HL-60/S4 treated with retinoic acid at 250 ng/mL for 4 days and 3 days (cell line): Measurements from ENCODE around the gene FAM167B.
"Not testable (repeated sequence)": the region's sequence is repeated elsewhere in the genome, so short reads cannot be mapped to it uniquely, and the experiment has no call there.

Experiments
- in situ Hi-C: fragments of 300-500 bp; cut with MboI; formaldehyde crosslinking; loops from 2 replicates; pipeline ENCODE4 v1.7.0; 2022; ENCODE audit warnings: low sequenced_read_pairs

Gene FAM167B

DNA sequence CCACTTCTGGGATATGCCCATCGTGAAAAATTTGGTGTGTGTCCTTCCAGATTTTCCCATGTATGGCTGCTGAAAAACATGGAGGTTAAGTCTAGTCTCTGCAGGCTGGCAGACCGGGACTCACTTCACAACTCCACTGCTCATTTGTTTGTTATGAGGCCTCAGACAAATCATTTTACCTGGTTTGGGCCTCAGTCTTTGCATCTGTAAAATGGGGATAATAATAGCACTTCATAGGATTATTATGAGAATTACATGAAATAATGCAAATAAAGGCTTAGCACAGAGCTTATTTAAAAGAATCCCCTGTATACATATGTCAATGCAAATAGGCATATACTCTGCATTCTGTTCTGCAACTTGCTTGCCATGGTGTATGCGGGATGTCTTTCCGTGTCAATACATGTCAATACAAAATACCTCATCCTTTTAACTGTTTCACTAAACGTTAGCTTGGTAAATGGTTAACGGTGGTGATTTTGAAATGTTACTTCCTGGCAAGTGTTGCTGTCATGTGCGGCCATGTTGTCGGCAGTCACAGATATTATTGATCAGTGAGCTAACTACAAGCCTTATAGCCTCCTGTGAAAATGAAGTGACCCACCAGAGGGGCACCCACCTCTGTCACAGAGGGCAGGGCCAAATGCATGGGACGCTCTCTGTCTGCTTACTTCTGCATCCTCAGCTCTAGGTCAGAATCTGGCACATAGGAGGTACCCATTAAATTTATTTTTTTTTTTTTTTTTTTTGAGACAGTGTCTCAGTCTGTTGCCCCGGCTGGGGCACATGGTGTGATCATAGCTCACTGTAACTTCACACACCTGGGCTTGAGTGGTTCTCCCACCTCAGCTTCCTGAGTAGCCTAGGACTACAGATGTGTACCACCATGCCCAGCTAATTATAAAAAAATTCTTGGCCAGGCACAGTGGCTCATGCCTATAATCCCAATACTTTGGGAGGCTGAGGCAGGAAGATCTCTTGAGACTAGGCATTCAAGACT is 8.3 kb downstream of the FAM167B start:
- in situ Hi-C loops, result no loop called here

- in situ Hi-C loops, result no loop called here
These were observed 9.6 kb downstream of the FAM167B start for GRCh38 chr1:32256473-32257226.

- in situ Hi-C loops, result no loop called here
These were observed 10.1 kb downstream of the FAM167B start for GRCh38 chr1:32257227-32257508.

GRCh38 chr1:32263236-32263593 is 16.2 kb downstream of the FAM167B start:
- in situ Hi-C loops, result not testable (repeated sequence)

DNA sequence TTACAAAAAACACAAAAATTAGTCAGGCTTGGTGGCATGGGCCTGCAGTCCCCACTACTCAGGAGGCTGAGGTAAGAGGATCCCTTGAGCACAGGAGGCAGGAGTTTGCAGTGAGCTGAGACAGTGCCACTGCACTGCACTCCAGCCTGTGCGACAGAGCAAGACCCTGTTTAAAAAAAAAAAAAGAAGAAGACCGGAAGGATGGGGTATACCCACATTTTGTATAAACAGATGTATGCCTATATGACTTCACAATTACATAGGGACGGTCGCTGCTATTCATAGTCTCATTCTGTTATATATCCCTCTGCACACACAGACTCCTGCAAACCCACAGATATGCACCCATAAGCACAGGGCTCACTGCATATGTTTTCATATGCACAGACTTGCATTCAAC is 16.7 kb downstream of the FAM167B start:
- in situ Hi-C loops, result no loop called here

- in situ Hi-C loops, result no loop called here
These were observed 18.8 kb downstream of the FAM167B start for GRCh38 chr1:32265846-32266245.

- in situ Hi-C loops, result no loop called here
These were observed 20.0 kb downstream of the FAM167B start for GRCh38 chr1:32266921-32267591.

GRCh38 chr1:32269744-32270143 is 22.7 kb downstream of the FAM167B start:
- in situ Hi-C loops, result no loop called here

DNA sequence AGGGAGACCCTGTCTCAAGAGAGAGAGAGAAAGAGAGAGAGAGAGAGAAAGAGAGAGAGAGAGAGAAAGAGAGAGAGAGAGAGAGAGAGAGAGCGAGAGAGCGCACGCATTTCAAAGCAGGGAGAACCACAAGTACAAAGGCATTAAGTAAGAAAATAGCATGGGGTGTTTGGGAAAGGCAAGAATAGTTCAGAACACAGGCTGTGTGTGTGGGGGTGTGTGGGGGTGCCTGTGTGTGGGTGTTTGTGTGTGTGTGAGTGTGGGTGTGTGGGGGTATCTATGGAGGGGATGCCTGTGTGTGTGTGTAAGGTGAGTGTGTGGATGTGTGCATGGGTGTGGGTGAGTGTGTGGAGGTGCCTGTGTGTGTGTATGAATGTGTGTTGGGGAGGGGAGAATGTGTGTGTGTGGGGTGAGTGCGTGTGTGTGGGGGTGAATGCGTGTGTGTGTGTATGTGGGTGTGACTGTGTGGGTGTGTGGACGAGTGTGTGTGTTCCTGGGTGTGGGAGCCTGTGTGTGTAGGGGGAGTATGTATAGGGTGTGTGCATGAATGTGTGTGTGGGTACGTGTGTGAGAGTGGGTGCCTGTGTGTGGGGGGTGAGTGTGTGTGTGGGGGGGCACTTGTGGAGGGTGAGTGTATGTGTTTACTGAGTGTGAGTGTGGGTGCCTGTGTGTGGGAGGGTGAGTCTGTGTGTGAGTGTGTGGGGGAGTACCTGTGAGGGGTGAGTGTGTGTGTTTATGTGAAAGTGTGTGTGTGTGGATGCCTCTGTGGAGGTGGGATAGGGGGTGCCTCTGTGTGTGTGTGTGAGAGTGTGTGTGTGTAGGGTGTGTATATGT is 25.8 kb downstream of the FAM167B start:
- in situ Hi-C loops, result no loop called here

GRCh38 chr1:32273391-32274208 is 26.6 kb downstream of the FAM167B start:
- in situ Hi-C loops, result no loop called here

- in situ Hi-C loops, result no loop called here
These were observed 27.8 kb downstream of the FAM167B start for GRCh38 chr1:32274646-32275340.

GRCh38 chr1:32275424-32275823 is 28.4 kb downstream of the FAM167B start:
- in situ Hi-C loops, result no loop called here

DNA sequence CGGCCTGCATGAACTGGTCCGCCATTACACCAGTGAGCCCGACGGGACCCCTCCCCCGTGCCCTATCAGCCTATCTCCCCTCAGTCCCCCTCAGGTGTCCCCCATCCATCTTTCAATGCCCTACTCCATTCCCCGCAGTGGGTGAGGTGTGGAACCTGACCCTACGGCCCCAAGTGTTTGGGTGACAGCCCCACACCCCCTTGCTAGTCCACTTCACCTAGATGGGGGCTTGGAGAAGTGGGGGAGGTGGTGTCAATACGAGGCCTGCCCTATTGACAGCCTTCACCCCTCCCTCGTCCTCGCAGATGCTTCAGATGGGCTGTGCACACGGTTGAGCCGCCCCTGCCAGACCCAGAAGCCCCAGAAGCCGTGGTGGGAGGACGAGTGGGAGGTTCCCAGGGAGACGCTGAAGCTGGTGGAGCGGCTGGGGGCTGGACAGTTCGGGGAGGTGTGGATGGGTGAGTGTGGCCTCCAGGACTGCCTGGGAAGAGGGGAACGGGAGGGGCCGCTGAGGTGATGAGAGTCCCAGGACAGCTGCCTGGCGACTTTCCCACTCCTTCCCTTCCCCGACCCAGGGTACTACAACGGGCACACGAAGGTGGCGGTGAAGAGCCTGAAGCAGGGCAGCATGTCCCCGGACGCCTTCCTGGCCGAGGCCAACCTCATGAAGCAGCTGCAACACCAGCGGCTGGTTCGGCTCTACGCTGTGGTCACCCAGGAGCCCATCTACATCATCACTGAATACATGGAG is 29.2 kb downstream of the FAM167B start:
- in situ Hi-C loops, result no loop called here

DNA sequence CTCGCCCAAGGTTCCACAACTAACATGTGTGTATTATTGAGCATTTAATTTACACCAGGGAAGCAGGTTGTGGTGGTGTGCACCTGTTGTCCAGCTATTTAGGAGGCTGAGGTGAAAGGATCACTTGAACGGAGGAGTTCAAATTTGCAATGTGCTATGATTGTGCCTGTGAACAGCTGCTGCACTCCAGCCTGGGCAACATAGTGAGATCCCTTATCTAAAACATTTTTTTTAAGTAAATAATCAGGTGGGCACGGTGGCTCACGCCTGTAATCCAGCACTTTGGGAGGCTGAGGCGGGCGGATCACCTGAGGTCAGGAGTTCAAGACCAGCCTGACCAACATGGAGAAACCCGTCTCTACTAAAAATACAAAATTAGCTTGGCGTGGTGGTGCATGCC is 37.8 kb downstream of the FAM167B start:
- in situ Hi-C loops, result not testable (repeated sequence)

- in situ Hi-C loops, result no loop called here
These were observed 38.6 kb downstream of the FAM167B start for GRCh38 chr1:32285658-32286057.

DNA sequence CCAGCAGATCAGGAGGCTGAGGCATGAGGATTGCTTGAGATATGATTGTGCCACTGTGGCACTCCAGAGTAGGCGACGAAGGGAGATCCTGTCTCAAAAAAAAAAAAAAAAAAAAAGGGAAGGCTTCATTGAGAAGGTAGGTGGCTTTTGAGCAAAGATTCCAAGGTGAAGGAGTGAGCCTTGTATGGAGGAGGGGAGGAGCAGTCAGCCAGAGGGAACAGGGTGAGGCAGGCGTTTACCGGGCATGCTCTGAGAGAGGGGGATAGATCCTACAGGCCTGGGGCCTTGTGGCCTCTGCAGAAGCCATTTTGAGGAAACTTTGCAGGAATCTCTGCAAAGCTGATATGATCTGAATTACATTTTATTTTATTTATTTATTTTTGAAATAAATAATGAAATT is 39.7 kb downstream of the FAM167B start:
- in situ Hi-C loops, result no loop called here

GRCh38 chr1:32289256-32289655 is 42.2 kb downstream of the FAM167B start:
- in situ Hi-C loops, result no loop called here

GRCh38 chr1:32291145-32291707 is 44.2 kb downstream of the FAM167B start:
- in situ Hi-C loops, result no loop called here
